Activated CD4-positive, CD25-positive, alpha-beta regulatory T cell treated with anti-CD3 and anti-CD28 coated beads, Interleukin-2, amount 50 U/mL, for 72 hours (primary cell): Measurements from ENCODE around the gene LRRC15.

Source experiments
- DNase-seq: peaks from one replicate; pipeline ENCODE4 v3.0.0; 2021

Gene LRRC15

DNA sequence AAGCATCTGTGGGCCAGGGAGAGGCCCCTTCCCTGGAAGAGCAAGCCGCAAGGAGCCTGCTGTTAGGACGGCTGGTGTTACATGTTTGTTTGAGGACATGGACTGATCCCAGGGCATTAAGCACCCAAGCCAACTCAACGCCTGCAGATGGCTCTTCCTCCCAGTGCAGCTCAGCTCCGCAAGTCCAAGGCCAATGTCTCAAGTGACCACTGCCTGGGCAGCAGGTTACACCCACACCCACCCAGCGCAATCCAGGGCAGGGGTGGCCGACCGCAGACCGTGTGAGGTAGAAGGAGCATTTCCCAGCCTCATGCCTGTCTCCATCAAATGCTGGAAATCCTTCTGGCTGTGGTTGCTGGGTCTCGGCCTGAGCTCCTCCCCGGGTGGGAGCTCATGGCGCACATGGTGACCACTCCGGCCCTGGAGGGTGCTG, 15.0 kb upstream of the LRRC15 start:
- no peak for DNase-seq

DNA sequence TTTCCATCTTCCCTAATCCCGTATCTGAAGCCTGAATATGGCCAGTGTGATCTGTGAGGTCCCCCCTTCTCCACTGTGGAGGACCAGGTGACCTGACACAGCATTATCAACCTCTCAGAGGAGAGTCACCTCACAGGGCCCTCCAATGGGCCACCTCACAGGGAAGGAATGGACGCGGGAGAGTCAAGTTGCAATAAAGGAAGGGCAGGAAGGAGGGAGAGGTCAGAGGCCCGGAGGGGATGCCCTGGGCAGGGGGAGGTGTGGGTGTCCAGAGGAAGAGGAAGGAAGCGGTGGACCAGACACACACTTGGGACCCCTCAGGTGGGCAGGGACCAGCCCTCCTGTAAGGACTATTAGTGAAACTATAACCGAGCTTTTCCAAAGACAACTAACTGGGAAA, 14.6 kb upstream of the LRRC15 start:
- no peak for DNase-seq

DNA sequence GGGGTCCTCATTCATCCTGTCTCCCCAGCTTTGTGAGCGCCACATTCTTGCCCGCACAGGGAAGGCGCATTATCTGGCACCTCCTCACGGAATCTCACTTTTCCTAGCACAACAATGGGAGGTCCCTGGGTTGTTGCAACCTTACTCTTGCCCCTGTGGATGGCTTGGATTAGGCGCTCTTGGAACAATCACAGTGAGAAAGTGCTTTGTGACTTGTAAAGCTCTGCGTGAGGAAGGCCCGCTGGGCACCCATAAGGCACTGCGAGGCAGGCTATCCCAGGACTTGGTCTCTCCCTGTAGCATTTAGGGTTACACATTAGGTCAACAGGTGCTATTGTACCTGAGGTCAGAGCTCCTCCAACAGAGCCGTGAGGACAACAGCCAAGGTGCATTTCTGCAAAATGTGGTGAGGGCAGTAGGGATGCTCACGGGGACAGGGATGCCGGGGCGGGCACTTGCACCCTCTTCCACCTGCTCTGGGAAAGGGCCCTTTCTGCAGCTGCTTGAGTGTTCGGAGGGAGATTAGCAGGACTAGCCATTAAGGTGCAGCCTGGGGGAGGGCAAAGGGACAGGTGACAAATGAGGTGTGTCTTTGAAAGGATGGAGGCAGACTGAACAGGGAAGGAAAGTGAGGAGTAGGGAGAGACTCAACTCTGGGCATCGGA, 13.9 kb upstream of the LRRC15 start:
- DNase-seq: no peak

- DNase-seq: no peak
These were observed 13.3 kb upstream of the LRRC15 start for GRCh38 chr3:194382892-194383223.

- DNase-seq: no peak
These were observed 12.8 kb upstream of the LRRC15 start for GRCh38 chr3:194382196-194382891.

GRCh38 chr3:194381460-194381875, 11.9 kb upstream of the LRRC15 start:
- no peak for DNase-seq

DNA sequence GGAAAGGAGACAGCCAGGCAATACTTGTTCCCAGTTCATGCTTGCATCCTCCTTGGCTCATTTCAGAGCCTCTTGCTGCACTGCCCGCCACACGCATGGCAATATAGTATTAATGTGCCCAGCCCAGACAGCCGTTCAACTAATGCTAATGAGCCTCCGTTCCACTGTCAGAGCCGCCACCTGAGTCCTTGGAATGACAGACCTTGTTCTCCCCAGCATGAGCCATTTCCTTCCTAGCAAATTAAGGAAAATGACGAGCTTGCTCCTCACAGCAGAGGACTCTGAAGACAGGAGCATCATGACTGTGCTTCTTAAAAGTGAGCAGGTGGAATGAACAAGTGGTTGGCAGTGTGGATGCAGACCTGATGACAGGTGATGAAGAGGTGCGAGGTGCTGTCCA, 10.8 kb upstream of the LRRC15 start:
- DNase-seq: no peak

GRCh38 chr3:194379651-194380050, 10.1 kb upstream of the LRRC15 start:
- no peak for DNase-seq

DNA sequence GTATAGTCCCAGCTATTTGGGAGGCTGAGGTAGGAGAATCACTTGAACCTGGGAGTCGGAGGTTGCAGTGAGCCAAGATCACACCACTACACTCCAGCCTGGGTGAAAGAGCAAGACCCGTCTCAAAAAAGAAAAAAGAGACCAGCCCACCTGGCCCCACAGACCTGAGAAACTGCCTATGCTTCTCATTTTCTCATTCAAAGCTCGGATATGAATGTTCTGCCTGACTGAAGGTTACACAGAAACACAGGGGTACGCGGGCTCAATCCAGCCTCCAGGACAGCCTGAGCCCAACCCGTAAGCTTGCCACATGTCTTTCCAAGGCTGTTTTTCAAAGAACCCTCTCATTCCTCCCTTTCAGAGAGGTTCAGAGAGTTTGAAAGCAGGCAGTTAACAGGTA, 9.7 kb upstream of the LRRC15 start:
- DNase-seq: no peak

GRCh38 chr3:194377708-194378107, 8.2 kb upstream of the LRRC15 start:
- no peak for DNase-seq

GRCh38 chr3:194376241-194376560, 6.7 kb upstream of the LRRC15 start:
- DNase-seq: no peak

DNA sequence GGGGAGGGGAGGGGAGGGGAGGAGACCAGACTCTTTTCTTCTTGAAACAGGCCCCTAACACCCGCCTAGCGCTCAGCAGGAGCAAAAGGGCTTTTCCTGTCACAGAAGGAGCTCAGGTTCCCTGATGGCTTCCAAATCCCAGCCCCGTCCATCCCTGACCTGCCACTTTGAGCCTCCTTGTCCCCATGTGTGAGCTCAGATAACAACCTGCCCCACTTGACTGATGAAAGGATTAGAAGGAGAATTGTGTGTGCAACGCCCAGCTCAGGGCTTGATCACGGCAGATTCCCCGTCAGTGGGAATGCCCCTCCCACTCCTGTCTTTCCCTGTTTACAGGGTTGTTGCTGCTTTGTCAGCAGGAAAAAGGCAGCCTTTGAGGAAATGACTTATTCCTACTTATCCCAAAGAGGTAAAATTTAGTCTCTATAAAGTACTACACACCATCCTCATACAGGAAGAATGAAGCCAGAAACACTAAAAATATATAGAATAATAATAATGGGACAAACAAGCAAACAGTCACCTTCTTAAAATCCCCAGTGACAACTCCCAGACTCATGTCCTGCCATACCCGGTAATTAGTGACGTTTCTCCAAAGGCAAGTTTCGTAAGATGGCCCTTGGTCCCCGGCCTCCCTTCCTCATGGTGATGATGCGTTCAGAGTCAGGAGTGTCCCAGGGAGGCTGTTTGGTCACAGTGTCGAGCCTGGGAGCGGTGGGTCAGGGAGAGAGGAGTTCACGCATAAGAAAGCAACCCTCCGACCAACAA, 6.1 kb upstream of the LRRC15 start:
- no peak for DNase-seq

- DNase-seq: no peak
These were observed 5.4 kb upstream of the LRRC15 start for GRCh38 chr3:194374935-194375334.

GRCh38 chr3:194373899-194374298, 4.4 kb upstream of the LRRC15 start:
- DNase-seq: no peak

DNA sequence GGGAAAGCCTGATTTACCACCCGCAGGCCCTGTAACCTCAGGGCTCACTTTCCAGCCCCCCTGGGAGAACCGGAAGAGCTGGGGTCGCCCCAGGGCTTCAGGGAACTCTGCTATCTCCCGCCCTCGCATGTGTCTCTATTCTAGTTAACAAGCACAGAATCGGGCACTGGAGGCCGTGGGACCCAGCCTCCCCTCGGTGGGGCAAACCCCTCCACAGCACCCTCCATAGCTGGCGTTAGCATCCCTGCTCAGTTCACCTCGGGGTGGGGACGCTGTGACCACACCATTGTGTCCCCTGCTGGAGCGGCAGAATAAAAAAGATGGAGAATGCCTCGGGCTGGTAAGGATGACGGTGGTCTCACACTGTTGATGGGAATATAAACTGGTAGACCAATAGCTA, 3.5 kb upstream of the LRRC15 start:
- DNase-seq: no peak

- DNase-seq: no peak
These were observed 1.2 kb upstream of the LRRC15 start for GRCh38 chr3:194370753-194371152.

- no peak for DNase-seq
These were observed 625 bp downstream of the LRRC15 start for GRCh38 chr3:194368918-194369317.

DNA sequence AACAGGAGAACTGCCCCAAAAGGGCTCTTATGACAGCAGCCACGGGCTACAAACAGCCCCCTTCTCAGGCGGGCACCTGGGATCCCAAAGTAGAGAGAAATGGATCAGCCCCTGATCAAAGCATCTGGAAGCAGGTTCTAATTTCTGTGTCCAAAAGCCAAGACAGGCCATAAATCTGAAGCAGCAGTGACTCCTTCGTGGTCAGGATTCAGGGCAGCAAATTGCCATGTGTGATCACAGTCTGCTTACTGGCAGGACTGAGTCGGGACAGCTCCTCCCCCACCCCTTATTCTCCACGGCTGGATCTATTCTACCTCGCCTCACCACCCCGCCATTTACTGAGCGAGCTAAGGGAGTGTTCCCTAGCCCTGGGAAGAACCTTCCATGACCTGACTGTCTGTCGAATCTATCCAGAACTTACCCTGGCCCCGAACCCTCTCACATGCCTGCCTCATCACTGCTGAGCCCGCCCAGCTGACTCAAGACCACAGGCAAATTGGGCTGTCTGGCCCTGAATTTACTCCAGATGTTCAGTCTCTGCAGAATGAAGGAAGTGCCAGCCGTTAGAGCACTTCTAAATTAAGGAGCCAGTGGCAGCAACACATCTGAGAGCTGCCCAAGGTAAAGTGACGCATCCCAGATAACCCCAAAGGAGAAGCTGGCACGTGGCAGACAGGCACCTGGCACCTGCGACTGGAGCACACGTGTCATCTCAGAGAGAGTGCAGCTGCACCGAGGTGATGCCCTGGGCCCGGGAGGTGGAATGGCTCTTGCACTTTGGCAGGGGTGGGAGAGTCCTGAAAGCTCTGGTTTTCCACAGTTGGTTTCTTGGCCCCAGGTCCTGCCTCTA, 1.3 kb downstream of the LRRC15 start:
- DNase-seq: no peak

- DNase-seq: no peak
These were observed 3.5 kb downstream of the LRRC15 start for GRCh38 chr3:194365978-194366490.

GRCh38 chr3:194365526-194365925, 4.0 kb downstream of the LRRC15 start:
- DNase-seq: no peak

DNA sequence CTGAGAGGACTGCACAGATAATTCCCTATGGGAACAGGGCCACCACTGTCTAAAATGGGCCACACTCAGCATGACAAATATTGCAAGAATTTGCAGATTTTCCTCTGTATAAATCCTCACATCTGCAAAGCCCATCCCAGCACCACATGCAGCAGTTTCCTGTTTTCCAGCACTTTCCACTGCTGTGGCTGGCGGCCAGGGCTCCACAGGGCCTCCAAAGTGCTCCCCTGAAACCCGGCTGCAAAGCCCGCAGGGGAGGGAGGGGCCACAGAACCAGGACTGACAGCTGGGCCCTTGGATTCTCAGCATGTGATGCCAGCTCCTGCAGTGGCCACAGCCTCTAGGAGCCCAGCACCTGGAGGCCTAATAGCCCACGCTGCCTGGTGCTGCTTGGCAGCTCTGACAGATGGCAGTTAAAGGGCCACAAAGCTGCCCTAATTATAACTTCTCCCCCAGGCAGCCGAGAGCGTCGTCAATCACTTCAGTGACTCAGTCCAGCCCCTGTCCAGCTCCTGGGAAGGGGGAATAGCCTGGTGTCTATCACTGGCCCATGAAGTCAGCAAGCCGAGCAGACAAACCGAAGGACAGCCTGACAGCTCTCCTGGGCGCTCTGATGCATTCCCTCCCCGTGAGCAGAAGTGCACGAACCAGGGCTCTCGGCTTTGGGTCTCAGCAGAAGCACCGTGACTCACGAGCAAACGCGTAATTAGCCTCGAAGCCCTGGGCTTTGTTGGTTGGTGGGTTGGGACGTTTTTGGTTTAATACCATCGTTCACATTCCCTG, 4.7 kb downstream of the LRRC15 start:
- no peak for DNase-seq

- DNase-seq: no peak
These were observed 5.3 kb downstream of the LRRC15 start for GRCh38 chr3:194364314-194364651.
